ENCODE measurements around the gene SAA1. TPM values are rescaled to one million over a fixed set of nuclear protein-coding genes. Genes with fewer than 3 reads are reported as not detected.
"Not testable (repeated sequence)": the region's sequence is repeated elsewhere in the genome, so short reads cannot be mapped to it uniquely, and the experiment has no call there.

Gene SAA1
- not detected for polyA plus RNA-seq (ENCODE audit: insufficient read length)

DNA sequence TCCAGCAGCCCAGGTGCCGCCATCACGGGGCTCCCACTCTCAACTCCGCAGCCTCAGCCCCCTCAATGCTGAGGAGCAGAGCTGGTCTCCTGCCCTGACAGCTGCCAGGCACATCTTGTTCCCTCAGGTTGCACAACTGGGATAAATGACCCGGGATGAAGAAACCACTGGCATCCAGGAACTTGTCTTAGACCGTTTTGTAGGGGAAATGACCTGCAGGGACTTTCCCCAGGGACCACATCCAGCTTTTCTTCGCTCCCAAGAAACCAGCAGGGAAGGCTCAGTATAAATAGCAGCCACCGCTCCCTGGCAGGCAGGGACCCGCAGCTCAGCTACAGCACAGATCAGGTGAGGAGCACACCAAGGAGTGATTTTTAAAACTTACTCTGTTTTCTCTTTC, at the start of gene SAA1:
TSS of gene SAA1 (plus strand) at position 316 of the 400 bp plus-strand sequence. CDS start 624 bp downstream, outside the sequence.
- no peak for DNase-seq

DNA sequence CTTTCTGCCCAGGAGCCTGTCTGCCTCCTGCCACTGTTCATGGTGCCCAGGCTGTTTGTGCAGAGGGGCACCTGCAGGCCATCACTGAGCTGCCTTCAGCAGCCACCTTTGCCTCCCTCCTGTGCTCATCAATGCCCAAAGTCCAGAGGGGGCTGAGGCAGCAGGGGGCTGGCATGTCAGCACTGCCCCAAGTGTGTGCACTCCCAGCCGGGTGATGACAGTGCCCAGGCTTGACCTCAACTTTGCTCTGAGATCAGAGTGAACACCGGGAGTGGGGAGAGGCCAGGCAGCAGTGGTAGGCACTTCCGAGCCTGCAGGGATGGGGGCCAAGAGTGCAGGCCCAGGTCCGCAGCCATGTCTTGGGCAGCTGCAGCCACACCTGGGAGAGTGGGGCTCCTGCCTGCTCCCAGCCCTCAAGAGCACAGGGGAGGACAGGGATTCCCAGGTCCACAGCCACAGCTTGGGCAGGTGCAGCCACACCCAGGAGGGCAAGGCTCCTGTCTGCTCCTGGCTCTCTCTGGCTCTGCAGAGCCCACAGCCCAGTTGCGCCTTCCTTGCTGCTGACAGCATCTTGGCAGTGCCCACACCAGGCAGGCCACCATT, 44.7 kb upstream of the SAA1 start:
- no peak for DNase-seq

DNA sequence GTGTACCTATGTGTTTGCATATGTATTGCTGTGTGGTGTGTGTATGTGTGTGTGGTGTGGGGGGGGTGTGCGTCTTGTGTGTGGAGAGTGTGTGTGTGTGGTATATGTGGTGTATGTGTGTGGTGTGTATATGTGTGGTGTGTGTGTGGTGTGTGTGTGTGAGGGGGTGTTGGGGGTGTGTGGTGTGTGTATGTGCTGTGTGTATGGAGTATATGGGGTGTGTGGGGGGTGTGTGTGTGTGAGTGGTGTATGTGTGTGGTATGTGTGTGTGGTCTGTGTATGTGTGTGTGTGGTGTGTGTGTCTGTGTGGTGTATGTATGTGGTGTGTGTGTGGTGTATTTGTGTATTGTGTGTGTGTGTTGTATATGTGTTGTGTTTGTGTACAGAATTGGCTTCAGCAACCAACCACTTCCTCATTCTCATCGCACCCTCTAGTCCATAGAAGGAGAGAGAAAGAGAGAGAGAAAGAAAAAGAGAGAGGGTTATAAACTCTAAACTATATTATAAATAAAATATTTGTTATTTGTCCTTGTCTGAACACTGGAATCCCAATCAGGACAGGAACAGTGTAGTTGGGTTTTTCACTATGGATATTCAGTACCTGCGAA, 43.1 kb upstream of the SAA1 start:
- DNase-seq, result no peak

DNA sequence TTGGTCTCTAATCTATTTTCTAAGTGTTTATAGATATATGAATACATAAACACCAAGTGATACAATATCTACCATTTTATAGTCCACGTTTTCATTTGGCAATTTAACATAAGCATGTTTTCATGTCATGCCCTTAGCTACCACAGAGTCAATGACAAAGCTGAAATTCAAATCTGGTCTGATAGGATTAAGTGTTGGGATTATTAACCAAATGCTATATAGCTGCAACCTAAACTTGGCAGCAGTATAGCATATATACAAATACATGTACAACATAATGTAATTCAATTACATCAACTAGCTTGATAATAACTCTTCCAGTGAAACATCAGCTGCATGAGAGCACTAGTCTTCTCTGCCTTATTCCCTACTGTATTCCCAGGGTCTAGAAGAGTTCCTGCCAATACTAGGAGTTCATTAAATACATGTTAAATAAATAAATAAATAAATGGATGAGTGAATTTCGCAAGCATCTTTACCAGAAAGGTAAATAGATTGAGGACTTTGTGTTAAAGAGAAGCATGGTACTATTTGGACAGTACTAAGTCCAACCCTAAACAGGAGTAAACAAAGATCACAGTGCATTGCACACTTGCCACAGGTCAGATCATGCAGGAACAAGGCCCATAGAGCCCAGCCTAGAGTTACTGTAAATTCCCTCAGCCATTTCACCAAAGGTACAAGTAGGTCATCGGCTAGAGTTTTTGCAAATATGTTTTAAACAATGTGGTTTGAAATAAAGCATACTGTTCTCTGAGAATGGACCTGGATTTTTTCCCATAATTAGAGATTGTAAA, 42.3 kb upstream of the SAA1 start:
- DNase-seq, result no peak

DNA sequence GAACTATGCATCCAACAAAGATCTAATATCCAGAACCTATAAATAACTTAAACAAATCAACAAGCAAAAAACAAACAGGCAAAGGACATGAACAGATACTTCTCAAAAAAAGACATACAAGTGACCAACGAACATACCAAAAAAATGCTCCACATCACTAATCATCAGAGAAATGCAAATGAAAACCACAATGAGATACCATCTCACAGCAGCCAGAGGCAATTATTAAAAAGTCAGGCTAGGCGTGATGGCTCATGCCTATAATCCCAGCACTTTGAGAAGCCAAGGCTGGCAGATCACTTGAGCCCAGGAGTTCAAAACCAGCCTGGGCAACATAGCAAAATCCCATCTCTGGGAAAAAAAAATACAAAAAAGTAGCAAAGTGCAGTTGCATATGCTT, 40.2 kb upstream of the SAA1 start:
- DNase-seq, result no peak

DNA sequence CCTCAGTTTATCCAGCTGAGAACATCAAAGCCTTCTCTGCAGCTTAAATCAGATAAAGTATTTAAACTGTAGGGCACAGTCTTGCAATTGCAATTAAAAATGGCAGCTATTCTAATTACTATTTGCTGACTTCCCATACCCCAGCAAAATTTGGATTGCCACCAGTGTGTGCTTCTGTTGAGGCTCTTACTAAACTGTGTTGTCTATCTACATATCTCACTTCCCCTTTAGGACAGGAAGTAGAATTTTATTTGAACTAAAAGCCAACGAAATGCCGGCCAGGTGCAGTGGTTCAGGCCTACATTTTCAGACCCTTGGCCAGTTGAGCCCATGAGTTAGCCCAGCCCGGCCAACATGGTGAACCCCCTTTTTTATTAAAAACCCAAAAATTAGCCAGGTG, 36.6 kb upstream of the SAA1 start:
- no peak for DNase-seq

DNA sequence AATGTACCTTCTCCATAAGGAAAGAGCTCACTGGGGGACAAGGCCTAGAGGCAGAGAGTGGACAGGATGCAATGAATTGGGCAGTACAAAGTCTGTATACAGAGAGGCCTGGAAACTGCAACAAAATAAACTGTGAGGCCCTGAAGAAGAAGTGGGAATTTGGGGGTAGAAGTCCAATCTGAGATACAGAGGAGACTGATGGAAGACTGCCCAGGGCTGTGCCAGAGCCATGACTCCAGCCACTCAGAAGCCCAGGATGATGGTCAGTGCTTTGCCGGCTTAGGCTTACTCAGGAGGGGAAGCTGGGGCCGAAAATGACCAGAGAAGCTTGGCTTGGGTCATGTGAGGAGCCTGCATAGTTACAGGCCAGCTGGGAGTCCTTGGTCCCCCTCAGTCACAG, 35.2 kb upstream of the SAA1 start:
- no peak for DNase-seq

DNA sequence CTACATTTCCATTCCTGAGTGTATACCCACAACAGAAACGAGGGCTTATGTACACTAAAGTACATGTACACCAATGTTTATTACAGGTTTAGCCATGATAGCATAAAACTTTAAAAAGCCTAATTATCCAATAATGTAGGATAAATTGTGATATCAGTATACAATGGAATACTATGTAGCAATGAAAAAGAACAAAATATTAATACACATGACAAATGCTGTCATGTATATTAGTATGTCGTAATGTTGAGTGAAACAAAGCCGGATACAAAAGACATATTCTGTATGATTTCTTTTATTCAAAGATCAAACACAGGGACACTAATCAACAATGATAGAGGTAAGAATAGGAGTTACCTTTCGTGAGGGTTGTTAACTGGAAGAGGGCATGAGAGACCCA, 32.2 kb upstream of the SAA1 start:
- no peak for DNase-seq

DNA sequence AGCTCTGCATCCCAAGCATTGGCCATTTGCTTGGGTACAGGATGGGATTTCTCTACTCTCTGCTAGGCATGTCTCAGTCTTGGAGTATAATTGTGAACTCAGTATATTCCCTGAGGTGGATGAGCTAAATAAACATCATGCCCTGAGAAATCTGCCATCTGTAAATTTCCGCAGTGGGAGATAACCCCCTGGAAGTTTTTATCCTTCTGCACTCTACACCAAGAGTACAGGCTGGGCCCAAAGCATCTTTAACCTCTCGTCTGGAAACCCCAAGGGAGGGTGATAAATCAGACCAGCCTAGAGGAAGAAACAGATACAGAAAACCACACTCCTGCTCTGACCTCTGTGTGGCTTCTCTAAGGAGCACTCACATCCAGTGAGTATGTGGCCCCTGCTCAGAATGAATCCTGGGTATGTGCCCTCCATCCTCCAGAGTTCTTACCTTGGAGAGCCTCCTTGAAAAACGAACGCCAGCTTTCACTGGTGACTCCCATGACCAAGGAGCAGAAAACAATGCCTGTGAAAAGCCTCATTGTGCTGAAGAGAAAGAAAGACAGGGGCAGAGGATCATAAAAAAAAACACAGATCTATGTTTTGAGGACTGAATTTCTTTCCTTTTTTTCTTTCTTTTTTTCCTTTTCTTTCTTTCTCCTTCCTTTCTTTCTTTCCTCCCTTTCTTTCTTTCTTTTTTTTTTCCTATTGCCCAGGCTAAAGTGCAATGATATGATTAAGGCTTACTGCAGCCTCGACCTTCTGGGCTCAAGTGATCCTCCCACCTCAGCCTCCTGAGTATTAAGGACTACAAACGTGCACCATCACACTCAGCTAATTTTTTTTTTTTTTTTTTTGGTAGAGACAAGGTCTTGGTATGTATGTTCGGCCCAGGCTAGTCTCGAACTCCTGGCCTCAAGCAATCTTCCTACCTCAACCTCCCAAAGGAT, 30.4 kb upstream of the SAA1 start:
- no peak for DNase-seq

DNA sequence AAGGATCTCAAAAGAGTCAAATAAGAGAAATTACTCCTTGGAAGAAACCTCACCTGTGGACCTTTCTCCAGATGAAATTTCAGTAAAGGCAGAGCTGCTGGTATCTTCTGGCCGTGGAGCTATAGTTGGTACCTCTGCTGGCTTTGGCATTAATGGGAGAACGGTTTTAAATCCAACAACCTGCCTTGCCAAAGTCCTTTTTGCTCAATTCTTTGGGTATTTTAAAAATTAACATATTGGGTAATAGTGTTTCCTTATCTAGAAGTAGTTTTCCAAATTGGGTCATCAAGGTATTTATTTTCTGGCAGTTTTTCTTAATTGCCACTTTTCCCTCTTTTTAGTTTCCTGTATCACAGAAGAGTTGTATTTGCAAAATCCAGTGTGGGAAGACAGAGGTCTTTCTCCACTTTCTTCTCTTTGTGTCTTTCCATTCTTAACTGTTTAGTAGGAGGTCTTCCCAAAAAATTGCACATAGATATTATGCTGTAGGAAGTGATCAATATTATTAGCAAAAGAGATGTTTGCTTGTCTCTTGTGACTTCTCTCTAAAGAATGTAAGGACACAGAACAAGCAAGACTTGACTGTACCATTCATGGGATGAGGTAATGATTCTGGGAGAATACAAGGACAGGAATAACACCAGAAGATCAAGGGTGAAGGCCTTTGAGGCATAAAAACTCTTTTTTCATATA, 29.3 kb upstream of the SAA1 start, which contains the start of gene SAA4:
TSS of gene SAA4 (minus strand) at position 139 of the 693 bp plus-strand sequence. CDS start 876 bp downstream, outside the sequence.
- no peak for DNase-seq

DNA sequence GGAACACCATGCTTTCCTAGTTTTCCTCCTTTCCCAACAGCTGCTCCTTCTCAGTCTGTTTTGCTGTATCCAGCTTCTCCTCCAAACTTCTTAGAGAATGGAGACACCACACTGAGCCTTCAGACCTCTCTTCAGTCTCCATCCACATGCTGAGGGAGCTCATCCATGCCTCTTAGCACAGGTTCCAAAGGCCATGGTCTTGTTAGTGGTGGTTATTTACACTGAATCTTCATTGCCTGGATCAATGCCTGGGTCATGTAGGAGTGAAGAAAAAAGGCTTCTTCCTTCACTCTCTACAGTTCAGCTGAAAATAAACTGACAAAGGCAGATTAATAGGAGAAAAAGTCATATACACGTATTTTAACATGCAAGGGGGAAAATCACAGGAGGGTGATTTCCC, 26.4 kb upstream of the SAA1 start:
- DNase-seq, result no peak

DNA sequence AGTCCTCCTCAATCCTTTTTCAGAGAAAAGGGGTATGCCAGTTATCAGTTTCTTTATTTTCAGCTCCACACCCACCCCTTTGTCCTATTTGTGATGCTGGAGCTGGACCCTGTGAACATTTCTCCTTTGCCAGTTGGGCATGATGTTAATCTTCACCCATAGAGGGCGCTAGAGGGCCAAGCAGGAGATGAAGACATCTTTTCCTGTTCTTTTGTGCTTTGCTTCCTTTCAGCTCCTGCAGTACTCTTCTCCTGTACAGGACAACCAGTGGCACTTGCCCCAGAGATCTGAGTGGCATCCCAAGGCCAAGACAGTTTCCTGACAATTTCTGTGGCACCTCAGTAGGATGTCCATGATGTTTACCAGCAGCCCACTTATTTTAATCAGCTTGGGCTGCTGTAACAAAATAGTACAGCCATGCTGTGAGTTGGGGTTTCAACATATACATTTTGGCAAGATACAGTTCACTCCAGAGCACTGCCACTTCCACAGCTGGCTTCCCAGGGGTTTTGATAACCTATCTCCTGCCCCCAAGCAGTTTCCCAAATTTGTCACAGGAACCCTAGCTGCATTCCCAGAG, 22.2 kb upstream of the SAA1 start:
- peak; percentile 22 for DNase-seq

DNA sequence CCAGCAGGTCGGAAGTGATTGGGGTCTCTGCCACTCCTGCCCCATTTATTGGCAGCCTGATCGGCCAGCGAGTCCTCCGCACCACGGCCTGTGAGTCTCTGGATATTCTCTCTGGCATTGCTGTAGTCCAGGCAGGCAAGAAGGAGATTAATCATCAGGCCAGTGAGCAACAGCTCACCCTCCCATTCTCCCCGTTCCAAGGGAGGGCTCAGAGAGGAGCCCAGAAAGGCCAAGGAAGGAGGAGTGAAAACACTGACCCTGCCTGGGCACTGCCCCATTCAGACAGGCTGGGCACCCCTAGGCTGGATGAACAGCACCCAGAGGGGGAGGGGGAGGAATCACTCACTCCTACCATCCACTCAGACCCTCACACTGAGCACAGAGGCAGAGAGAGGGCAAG, 20.7 kb upstream of the SAA1 start:
- DNase-seq, result no peak

DNA sequence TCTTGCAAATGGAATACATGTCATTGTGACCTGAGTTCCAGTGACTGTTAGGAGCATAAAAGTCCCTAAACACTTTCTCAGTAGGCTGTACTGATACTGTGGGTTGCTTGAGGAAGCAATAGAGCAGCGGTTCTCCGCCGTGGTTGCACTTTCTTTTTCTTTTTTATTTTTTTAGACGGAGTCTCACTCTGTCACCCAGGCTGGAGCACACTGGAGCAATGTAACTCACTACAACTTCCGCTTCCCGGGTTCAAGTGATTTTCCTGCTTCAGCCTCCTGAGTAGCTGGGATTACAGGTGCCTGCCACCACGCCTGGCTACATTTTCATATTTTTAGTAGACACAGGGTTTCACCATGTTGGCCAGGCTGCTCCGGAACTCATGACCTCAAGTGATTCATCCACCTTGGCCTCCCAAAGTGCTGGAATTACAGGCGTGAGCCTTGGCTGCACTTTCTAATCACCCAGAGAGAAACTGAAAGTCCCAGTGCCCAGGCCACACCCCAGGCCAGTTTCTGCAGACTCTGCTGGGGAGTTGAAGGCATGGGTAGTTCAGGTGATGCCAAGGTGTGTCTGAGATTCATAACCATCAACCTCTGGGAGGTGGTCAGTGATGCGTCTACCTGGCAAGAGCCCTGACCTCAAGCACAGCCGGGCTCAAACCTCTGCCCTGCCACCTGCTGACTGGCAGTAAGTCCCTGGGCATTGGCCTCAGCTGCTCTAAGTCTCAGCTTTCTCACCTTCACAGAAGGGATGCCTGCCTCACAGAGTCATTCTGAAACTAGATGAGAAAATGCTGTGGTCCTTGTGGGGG, 19.5 kb upstream of the SAA1 start:
- not testable (repeated sequence) for DNase-seq

DNA sequence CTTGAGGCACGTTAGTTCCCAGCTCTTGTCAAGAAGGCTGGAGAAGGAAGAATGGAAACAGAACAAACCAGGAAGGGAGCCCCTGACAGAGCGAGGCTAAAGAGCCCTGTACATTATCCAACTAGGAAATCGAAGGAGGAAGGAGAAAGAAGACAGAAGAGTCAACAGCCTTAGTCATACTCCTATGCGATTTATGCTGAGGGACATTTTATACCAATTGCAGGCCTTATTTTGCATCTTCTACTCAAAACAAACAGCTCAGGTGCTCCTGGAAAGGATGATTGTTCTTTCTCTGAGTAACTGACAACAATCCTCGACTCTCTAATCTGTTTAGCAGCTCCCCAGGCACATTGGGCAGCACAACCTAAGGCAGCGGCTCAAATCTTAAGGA, 18.9 kb upstream of the SAA1 start:
- DNase-seq, result not testable (repeated sequence)

DNA sequence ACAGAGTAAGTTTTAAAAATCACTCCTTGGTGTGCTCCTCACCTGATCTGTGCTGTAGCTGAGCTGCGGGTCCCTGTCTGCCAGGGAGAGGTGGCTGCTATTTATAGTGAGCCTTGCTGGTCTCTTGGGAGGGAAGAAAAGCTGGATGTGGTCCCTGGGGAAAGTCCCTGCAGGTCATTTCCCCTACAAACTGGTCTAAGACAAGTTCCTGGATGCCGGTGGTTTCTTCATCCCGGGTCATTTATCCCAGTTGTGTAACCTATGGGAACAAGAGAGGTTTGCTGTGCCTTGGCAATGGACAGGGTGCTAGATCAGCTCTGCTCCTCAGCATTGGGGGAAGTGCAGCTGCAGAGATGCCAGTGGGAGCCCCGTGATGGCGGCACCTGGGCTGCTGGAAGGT, 17.5 kb upstream of the SAA1 start, which contains the start of gene SAA2:
TSS of gene SAA2 (minus strand) at position 108 of the 400 bp plus-strand sequence. CDS start 657 bp downstream, outside the sequence.
- DNase-seq, result no peak

DNA sequence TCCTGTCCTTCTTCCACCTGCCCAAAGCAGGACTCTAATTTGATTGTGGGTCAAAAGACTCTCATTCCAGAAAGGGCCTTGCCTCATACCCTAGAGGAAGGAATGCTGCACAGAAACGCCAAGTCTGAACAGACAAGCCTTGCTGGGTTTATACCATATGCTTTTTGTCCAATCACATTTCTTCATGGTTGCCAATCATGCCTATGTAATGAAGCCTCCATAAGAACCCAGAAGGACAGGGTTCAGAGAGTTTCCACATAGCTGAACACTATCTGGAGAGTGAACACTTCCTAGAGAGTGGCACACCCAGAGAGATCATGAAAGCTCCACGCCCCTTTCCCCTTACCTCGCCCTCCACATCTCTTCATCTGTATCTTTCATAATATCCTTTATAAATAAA, 12.8 kb upstream of the SAA1 start:
- DNase-seq, result no peak

DNA sequence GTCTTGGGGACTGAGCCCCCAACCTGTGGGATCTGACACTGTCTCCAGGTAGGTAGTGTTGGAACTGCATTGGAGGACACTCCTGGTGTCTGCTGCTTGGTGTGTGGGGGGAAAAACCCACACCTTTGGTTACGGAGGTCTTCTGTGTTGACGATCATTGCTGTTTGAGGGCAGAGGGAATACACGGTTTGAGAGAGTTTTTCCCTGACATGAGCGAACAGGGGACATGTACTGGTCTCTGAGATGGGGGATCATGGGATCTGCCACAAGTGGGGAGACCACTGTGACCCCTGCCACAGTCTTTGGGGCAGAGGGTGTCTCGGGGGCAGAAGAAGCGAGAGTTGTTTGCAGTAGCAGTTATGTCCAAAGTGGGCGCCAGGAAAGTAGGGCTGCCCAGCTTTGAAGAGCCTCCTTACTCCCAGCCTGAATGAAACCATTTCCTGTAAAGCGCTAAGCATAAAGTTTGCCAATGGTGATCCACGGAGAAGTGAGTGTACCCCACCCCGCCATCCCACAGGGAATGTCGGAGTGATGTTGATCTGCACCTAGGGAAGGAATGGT, 12.2 kb upstream of the SAA1 start:
- DNase-seq, result no peak

DNA sequence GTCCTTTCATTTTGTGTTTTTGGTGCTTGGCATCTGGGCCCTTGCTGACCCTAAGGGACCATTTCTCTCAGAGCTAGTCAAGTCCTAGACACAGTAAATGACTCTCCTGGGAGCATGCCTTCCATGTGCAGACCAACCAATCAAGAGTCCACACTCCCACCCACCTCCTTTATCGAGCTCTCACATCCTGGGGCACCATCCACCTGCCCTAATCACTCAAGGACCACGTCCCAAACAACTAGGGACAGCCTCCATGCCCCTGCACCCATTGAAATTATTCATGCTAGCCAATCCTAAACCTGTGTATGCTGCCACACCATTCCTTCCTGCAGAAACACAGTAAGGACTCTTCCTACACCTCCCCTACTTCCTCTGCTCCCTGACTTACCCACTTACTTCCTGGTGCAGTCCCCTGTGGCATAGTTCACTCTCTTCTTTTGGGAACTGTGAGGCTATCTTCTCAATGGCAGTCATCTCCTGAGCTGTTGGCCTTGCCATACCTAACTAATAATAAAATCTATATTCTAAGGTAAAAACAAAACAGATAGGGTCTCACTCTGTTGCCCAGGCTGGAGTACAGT, 11.2 kb upstream of the SAA1 start:
- no peak for DNase-seq

DNA sequence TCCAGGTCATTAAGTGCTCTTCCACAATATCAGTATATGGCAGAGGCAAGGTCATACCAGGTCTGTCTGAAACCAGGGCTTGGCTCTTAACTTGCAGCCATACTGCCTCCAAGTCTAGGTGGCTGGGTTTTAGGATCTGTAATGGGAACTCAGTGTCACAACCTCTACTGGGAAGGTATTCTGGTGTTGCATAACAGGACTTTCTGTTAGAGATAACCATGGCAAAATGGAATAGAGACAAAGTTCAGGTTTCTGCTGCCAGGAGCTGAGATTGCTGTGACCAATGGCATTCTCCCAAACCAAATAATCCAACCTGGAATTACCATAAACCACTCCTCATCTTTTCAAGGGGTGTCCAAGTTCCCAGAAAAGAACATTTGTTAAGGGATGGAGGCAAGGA, 6.8 kb upstream of the SAA1 start:
- no peak for DNase-seq

All from hindlimb muscle (tissue), 1 donor.